ENCODE measurements around the gene PPIAL4G. TPM values are rescaled to one million over a fixed set of nuclear protein-coding genes. Genes with fewer than 3 reads are reported as not detected.

Gene PPIAL4G
- total and polyA plus RNA-seq, 10 of the 15 experiments (the other 5 are each of a cell fraction or from before 2014, with no cell fraction given): not detected

GRCh38 chr1:148522561-148523204 is 39.6 kb upstream of the PPIAL4G start (continued):
- TF ChIP-seq EP300 (IDR thresholded peaks at IDR 0.05; ENCODE audit: borderline replicate concordance in 1 of 2, control insufficient read depth in 1 of 2, low read depth in 2 of 2, low read length in 2 of 2): peak in 1 of 2 experiments; percentile 39; a peak in 1 of 4 replicates
- peak; percentile 94 for TF ChIP-seq HDAC6 (IDR thresholded peaks at IDR 0.05; ENCODE audit: unreplicated experiment)
- peak; percentile 87 for TF ChIP-seq PAX5 (IDR thresholded peaks at IDR 0.05; ENCODE audit: borderline replicate concordance, low read depth, low read length)
- TF ChIP-seq SMAD1 (IDR thresholded peaks at IDR 0.05; ENCODE audit: low read depth, partially characterized antibody): peak; percentile 99
- TF ChIP-seq FOXK2 (IDR thresholded peaks at IDR 0.05): peak; percentile 16; the same call in 1 of the 2 replicates
- TF ChIP-seq GATAD2B (conservative IDR thresholded peaks at IDR 0.05; ENCODE audit: low read depth): peak; percentile 49; the same call in 1 of the 2 replicates
- TF ChIP-seq FOXM1 (IDR thresholded peaks at IDR 0.05; ENCODE audit: low read depth, low read length): peak; percentile 90
- TF ChIP-seq POLR2AphosphoS5 (IDR thresholded peaks at IDR 0.05; ENCODE audit: low read length): peak; percentile 96
- TF ChIP-seq BMI1 (IDR thresholded peaks at IDR 0.05; ENCODE audit: borderline replicate concordance): peak; percentile 94
- TF ChIP-seq DPF2 (IDR thresholded peaks at IDR 0.05): peak; percentile 62; the same call in 1 of the 2 replicates
- TF ChIP-seq LARP7 (IDR thresholded peaks at IDR 0.05): peak; percentile 74; the same call in 1 of the 2 replicates
- peak; percentile 82 for TF ChIP-seq BCLAF1 (IDR thresholded peaks at IDR 0.05)
- TF ChIP-seq NFIC (IDR thresholded peaks at IDR 0.05; ENCODE audit: low read depth, low read length): peak; percentile 85
- TF ChIP-seq IKZF2 (IDR thresholded peaks at IDR 0.05): peak; percentile 88 to 91
- TF ChIP-seq SMAD5 (IDR thresholded peaks at IDR 0.05; ENCODE audit: low read depth): peak; percentile 100
- peak; percentile 50 for TF ChIP-seq POLR2A (IDR thresholded peaks at IDR 0.05; ENCODE audit: low read depth, low read length)
- TF ChIP-seq ATF2 (IDR thresholded peaks at IDR 0.05; ENCODE audit: low read length): peak; percentile 97
- TF ChIP-seq MTA3 (IDR thresholded peaks at IDR 0.05; ENCODE audit: borderline replicate concordance, low read length): peak; percentile 100
- TF ChIP-seq CREB1 (IDR thresholded peaks at IDR 0.05; ENCODE audit: low read depth): peak; percentile 86
- TF ChIP-seq RAD51 (IDR thresholded peaks at IDR 0.05): 0 out of 2 replicates have a peak, but pooled peaks have one; percentile 22
- TF ChIP-seq SP1 (IDR thresholded peaks at IDR 0.05; ENCODE audit: low read depth, low read length): peak; percentile 49
- TF ChIP-seq TCF3 (IDR thresholded peaks at IDR 0.05; ENCODE audit: borderline replicate concordance, insufficient read depth, low read depth, low read length): peak; percentile 99
- peak in 1 of 2 experiments; percentile 85; a peak in 2 of 4 replicates for TF ChIP-seq ETV6 (conservative IDR thresholded peaks at IDR 0.05 in 1 of 2, IDR thresholded peaks at IDR 0.05 in 1 of 2; ENCODE audit: borderline replicate concordance in 1 of 2, low read depth in 1 of 2)
- peak; percentile 98 for TF ChIP-seq POLR2AphosphoS2 (IDR thresholded peaks at IDR 0.05; ENCODE audit: low read depth, low read length)
- peak; percentile 100 for TF ChIP-seq PML (IDR thresholded peaks at IDR 0.05; ENCODE audit: low read length)
- peak; percentile 31 for TF ChIP-seq RELA (IDR thresholded peaks at IDR 0.05; ENCODE audit: borderline replicate concordance, partially characterized antibody)
- TF ChIP-seq ATF7 (IDR thresholded peaks at IDR 0.05; ENCODE audit: low read depth): 0 out of 2 replicates have a peak, but pooled peaks have one; percentile 25
